ENCODE measurements around the gene TALDO1. TPM values are rescaled to one million over a fixed set of nuclear protein-coding genes. Genes with fewer than 3 reads are reported as not detected.

The TALDO1 gene
- total RNA-seq, 1 donor from 2014 or later, result 155 TPM

DNA sequence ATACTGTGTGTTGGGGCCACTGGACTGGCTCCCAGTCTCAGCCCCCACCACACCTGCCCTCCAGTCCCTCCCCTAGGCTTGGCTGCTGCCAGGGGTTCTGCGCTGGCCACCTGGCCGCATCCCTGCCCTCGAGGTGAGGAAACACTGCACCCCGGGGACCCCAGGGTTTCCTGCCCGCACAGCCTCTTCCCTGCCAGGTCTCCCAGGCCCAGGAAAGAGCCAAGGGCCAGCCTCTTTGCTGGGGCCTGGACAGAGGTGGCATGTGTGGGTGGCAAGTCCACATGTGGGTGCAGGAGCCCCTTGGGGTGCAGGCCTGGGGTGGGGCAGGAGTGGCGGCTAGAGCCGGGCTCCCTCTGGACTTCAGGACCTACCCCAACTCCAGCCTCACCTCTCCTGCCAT, 38.8 kb upstream of the TALDO1 start:
- H3K36me3 Mint-ChIP-seq (ENCODE audit: low read depth, unreplicated experiment), result no peaks in the 10 kb centered on the region
- Histone ChIP-seq H3K27me3 (ENCODE audit: insufficient read depth, low read length) (no peaks in the 10 kb centered on the region), H2AFZ (ENCODE audit: low read depth, low read length) (no peak overlapping the region), H3K27ac (ENCODE audit: low read depth, low read length) (no peak overlapping the region), H4K20me1 (ENCODE audit: insufficient read depth, low read length) (peaks cover 6% of the 10 kb centered on the region), H3K9ac (ENCODE audit: low read length) (no peak overlapping the region), H3K36me3 (ENCODE audit: insufficient read depth, low read length) (no peaks in the 10 kb centered on the region), H3K4me3 (ENCODE audit: insufficient read depth, low read depth, low read length) (no peak overlapping the region), H3K79me2 (ENCODE audit: insufficient read depth, low read length) (peaks cover 14% of the 10 kb centered on the region), H3K4me2 (ENCODE audit: low read length) (no peak overlapping the region), H3K4me1 (ENCODE audit: insufficient read depth, low read length) (peaks cover 24% of the 10 kb centered on the region), H3K9me3 (ENCODE audit: insufficient read depth, low read depth, low read length) (no peaks in the 10 kb centered on the region)
- H3K4me3 Mint-ChIP-seq (ENCODE audit: unreplicated experiment), result no peak overlapping the region
- H3K4me1 Mint-ChIP-seq (ENCODE audit: low read depth, unreplicated experiment), result peaks cover 3% of the 10 kb centered on the region
- H3K27ac Mint-ChIP-seq (ENCODE audit: unreplicated experiment), result no peak overlapping the region
- FAIRE-seq, result no peak
- no peak for DNase-seq (ENCODE audit: low read depth)
- H3K27me3 Mint-ChIP-seq (ENCODE audit: low read depth, unreplicated experiment), result no peaks in the 10 kb centered on the region
- no peak for TF ChIP-seq EZH2 (IDR thresholded peaks at IDR 0.05; ENCODE audit: insufficient read depth, low read length)
- TF ChIP-seq, protein P1, sequence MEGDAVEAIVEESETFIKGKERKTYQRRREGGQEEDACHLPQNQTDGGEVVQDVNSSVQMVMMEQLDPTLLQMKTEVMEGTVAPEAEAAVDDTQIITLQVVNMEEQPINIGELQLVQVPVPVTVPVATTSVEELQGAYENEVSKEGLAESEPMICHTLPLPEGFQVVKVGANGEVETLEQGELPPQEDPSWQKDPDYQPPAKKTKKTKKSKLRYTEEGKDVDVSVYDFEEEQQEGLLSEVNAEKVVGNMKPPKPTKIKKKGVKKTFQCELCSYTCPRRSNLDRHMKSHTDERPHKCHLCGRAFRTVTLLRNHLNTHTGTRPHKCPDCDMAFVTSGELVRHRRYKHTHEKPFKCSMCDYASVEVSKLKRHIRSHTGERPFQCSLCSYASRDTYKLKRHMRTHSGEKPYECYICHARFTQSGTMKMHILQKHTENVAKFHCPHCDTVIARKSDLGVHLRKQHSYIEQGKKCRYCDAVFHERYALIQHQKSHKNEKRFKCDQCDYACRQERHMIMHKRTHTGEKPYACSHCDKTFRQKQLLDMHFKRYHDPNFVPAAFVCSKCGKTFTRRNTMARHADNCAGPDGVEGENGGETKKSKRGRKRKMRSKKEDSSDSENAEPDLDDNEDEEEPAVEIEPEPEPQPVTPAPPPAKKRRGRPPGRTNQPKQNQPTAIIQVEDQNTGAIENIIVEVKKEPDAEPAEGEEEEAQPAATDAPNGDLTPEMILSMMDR (IDR thresholded peaks at IDR 0.05; ENCODE audit: insufficient read depth, low read depth, low read length), result no peak
- peaks cover 1% of the 10 kb centered on the region for H3K9me3 Mint-ChIP-seq (ENCODE audit: unreplicated experiment)

DNA sequence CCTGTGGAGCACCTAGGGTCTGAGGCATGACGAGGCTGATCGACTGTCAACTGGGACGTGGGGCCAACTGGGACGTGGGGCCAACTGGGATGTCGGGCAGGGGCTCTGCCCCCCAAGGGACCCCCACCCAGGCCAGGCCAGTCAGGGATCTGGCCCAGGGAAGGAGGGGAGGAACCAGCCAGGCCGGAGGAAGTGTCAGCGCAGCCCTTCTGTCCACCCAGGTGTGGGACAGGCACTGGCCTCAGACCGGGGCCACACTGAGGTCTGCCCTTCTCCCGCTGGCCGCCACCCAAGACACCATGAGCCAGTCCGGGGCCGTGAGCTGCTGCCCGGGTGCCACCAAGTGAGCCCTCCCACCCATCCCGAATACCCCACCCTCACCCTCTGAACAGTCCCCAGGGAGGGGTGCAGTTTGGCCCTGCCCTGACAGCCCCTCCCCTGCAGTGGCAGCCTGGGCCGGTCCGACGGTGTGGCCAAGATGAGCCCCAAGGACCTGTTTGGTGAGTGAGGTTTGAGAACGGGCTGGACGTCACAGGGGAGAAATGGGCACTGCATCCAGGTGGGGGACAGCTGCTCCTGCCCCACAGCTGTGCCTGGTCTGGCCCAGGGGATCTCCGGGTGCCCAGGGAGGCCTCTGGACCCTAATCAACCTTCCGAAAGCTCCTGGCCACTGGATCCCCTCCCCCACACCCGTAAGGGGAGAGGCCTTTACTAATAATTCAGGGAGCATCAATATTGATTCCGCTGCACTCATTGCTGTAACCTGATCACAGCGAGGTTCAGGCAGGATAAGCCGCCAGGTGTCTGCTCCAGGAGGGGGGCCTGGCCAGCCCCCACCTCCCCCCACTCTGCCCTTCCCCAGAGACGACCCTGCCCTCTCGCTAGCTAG, 37.9 kb upstream of the TALDO1 start:
- H3K9ac ChIP-seq (ENCODE audit: low read length), result no peak overlapping the region
- H3K27me3 ChIP-seq (ENCODE audit: insufficient read depth, low read length), result no peaks in the 10 kb centered on the region
- no peaks in the 10 kb centered on the region for H3K9me3 ChIP-seq (ENCODE audit: insufficient read depth, low read depth, low read length)
- Mint-ChIP-seq H3K36me3 (ENCODE audit: low read depth, unreplicated experiment) (peaks cover 2% of the 10 kb centered on the region), H3K27me3 (ENCODE audit: low read depth, unreplicated experiment) (no peaks in the 10 kb centered on the region), H3K27ac (ENCODE audit: unreplicated experiment) (no peak overlapping the region), H3K9me3 (ENCODE audit: unreplicated experiment) (peaks cover 1% of the 10 kb centered on the region), H3K4me1 (ENCODE audit: low read depth, unreplicated experiment) (peaks cover 3% of the 10 kb centered on the region), H3K4me3 (ENCODE audit: unreplicated experiment) (no peak overlapping the region)
- H3K79me2 ChIP-seq (ENCODE audit: insufficient read depth, low read length), result peaks cover 14% of the 10 kb centered on the region
- no peak overlapping the region for H2AFZ ChIP-seq (ENCODE audit: low read depth, low read length)
- FAIRE-seq, result no peak
- no peak overlapping the region for H3K27ac ChIP-seq (ENCODE audit: low read depth, low read length)
- TF ChIP-seq, protein P1 (IDR thresholded peaks at IDR 0.05; ENCODE audit: insufficient read depth, low read depth, low read length), result no peak
- TF ChIP-seq EZH2 (IDR thresholded peaks at IDR 0.05; ENCODE audit: insufficient read depth, low read length), result no peak
- no peaks in the 10 kb centered on the region for H3K36me3 ChIP-seq (ENCODE audit: insufficient read depth, low read length)
- no peak overlapping the region for H3K4me3 ChIP-seq (ENCODE audit: insufficient read depth, low read depth, low read length)
- H3K4me2 ChIP-seq (ENCODE audit: low read length), result no peak overlapping the region
- H3K4me1 ChIP-seq (ENCODE audit: insufficient read depth, low read length), result peaks cover 24% of the 10 kb centered on the region
- peaks cover 3% of the 10 kb centered on the region for H4K20me1 ChIP-seq (ENCODE audit: insufficient read depth, low read length)
- DNase-seq (ENCODE audit: low read depth), result no peak

DNA sequence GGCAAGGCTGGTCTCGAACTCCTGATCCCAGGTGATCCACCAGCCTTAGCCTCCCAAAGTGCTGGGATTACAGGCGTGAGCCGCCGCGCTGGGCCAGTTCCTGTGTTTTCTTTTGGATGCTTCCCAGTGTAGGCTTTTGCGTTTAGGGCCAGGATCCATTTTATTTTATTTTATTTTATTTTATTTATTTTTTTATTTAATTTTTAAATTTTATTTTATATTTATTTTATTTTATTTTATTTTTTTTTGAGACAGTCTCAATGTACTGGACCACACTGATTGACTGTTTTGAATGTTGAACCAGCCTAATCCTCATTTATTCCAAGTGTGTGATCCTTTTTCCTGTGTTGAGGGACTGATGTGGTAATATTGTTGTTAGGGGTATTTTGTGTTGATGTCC, 32.8 kb upstream of the TALDO1 start:
- peaks cover 14% of the 10 kb centered on the region for H3K36me3 Mint-ChIP-seq (ENCODE audit: low read depth, unreplicated experiment)
- no peaks in the 10 kb centered on the region for H3K4me1 Mint-ChIP-seq (ENCODE audit: low read depth, unreplicated experiment)
- Histone ChIP-seq H3K4me2 (ENCODE audit: low read length) (no peak overlapping the region), H4K20me1 (ENCODE audit: insufficient read depth, low read length) (peaks cover 14% of the 10 kb centered on the region), H3K79me2 (ENCODE audit: insufficient read depth, low read length) (no peaks in the 10 kb centered on the region), H3K27me3 (ENCODE audit: insufficient read depth, low read length) (no peaks in the 10 kb centered on the region), H3K27ac (ENCODE audit: low read depth, low read length) (no peak overlapping the region), H3K9ac (ENCODE audit: low read length) (no peak overlapping the region), H3K4me3 (ENCODE audit: insufficient read depth, low read depth, low read length) (no peak overlapping the region), H3K9me3 (ENCODE audit: insufficient read depth, low read depth, low read length) (no peaks in the 10 kb centered on the region), H2AFZ (ENCODE audit: low read depth, low read length) (no peak overlapping the region), H3K36me3 (ENCODE audit: insufficient read depth, low read length) (no peaks in the 10 kb centered on the region), H3K4me1 (ENCODE audit: insufficient read depth, low read length) (peaks cover 3% of the 10 kb centered on the region)
- DNase-seq (ENCODE audit: low read depth) (no peak), FAIRE-seq (no peak)
- no peak overlapping the region for H3K27ac Mint-ChIP-seq (ENCODE audit: unreplicated experiment)
- H3K9me3 Mint-ChIP-seq (ENCODE audit: unreplicated experiment), result peaks cover 1% of the 10 kb centered on the region
- peaks cover 3% of the 10 kb centered on the region for H3K27me3 Mint-ChIP-seq (ENCODE audit: low read depth, unreplicated experiment)
- no peak overlapping the region for H3K4me3 Mint-ChIP-seq (ENCODE audit: unreplicated experiment)
- TF ChIP-seq EZH2 (IDR thresholded peaks at IDR 0.05; ENCODE audit: insufficient read depth, low read length), result no peak
- TF ChIP-seq, protein P1 (IDR thresholded peaks at IDR 0.05; ENCODE audit: insufficient read depth, low read depth, low read length), result no peak

Data from astrocyte (in vitro differentiated cells and primary cell).